ENCODE data around the gene CCL27. TPM values are rescaled to one million over a fixed set of nuclear protein-coding genes. Genes with fewer than 3 reads are reported as not detected.

CCL27 gene
- total RNA-seq, 1 experiment from 2014 or later = 0.95 TPM

DNA sequence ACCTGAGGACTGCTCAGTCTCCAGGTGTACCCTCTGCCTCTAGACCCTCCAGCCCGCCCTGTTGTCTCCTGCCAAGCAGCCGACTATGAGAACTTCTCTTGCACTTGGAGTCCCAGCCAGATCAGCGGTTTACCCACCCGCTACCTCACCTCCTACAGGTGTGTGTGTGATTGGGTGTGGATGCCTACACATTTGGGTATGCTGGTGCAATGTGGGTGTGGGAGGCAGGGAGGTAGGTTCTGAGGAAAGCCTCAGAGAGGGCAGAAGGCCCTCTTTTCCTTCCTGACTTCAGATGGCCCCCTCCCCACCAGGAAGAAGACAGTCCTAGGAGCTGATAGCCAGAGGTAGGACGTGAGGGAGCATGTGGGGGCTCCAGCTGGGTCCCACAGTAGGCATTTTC, 5.5 kb downstream of the CCL27 start:
- no peaks in the 10 kb centered on the region for H3K27me3 ChIP-seq (ENCODE audit: control insufficient read depth, insufficient read depth, low read length)
- no peak overlapping the region for H3K4me3 ChIP-seq (ENCODE audit: low read depth in 2 of 2, low read length in 2 of 2)
- ATAC-seq (no peak), DNase-seq (ENCODE audit: low read depth, low spot score) (no peak)
- H3K4me1 ChIP-seq (ENCODE audit: control insufficient read depth, insufficient read depth, low read length) = peaks cover 14% of the 10 kb centered on the region
- intact Hi-C loops (cut with micrococcal nuclease; ENCODE audit: unreplicated experiment) = no loop called here
- H3K27ac ChIP-seq (ENCODE audit: low read length) = no peak overlapping the region
- ChIA-PET CTCF (interaction anchor here (1.6 kb wide), 1 partner anchor 11 kb away, joined by 4 read pairs; the partner anchor contains the start of gene GALT), POLR2A (no interaction called here)
- in situ Hi-C loops (cut with HindIII; ENCODE audit: low pct_unique_long_range_greater_than_20kb, low sequenced_read_pairs) = no loop called here
- H3K9me3 ChIP-seq (ENCODE audit: control insufficient read depth, insufficient read depth, low read depth, low read length) = no peaks in the 10 kb centered on the region
- BruUV-seq (replicated peaks) = no TSS peak
- no peaks in the 10 kb centered on the region for H3K36me3 ChIP-seq (ENCODE audit: control insufficient read depth, insufficient read depth, low read length)
- TF ChIP-seq, protein P1, sequence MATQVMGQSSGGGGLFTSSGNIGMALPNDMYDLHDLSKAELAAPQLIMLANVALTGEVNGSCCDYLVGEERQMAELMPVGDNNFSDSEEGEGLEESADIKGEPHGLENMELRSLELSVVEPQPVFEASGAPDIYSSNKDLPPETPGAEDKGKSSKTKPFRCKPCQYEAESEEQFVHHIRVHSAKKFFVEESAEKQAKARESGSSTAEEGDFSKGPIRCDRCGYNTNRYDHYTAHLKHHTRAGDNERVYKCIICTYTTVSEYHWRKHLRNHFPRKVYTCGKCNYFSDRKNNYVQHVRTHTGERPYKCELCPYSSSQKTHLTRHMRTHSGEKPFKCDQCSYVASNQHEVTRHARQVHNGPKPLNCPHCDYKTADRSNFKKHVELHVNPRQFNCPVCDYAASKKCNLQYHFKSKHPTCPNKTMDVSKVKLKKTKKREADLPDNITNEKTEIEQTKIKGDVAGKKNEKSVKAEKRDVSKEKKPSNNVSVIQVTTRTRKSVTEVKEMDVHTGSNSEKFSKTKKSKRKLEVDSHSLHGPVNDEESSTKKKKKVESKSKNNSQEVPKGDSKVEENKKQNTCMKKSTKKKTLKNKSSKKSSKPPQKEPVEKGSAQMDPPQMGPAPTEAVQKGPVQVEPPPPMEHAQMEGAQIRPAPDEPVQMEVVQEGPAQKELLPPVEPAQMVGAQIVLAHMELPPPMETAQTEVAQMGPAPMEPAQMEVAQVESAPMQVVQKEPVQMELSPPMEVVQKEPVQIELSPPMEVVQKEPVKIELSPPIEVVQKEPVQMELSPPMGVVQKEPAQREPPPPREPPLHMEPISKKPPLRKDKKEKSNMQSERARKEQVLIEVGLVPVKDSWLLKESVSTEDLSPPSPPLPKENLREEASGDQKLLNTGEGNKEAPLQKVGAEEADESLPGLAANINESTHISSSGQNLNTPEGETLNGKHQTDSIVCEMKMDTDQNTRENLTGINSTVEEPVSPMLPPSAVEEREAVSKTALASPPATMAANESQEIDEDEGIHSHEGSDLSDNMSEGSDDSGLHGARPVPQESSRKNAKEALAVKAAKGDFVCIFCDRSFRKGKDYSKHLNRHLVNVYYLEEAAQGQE (IDR thresholded peaks at IDR 0.05; ENCODE audit: insufficient read depth in 1 of 2, low read depth in 2 of 2, low read length in 1 of 2) = no peak
- TF ChIP-seq, protein P2, sequence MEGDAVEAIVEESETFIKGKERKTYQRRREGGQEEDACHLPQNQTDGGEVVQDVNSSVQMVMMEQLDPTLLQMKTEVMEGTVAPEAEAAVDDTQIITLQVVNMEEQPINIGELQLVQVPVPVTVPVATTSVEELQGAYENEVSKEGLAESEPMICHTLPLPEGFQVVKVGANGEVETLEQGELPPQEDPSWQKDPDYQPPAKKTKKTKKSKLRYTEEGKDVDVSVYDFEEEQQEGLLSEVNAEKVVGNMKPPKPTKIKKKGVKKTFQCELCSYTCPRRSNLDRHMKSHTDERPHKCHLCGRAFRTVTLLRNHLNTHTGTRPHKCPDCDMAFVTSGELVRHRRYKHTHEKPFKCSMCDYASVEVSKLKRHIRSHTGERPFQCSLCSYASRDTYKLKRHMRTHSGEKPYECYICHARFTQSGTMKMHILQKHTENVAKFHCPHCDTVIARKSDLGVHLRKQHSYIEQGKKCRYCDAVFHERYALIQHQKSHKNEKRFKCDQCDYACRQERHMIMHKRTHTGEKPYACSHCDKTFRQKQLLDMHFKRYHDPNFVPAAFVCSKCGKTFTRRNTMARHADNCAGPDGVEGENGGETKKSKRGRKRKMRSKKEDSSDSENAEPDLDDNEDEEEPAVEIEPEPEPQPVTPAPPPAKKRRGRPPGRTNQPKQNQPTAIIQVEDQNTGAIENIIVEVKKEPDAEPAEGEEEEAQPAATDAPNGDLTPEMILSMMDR (IDR thresholded peaks at IDR 0.05) = no peak
- TF ChIP-seq SIN3A (IDR thresholded peaks at IDR 0.05; ENCODE audit: borderline replicate concordance, insufficient read depth, low read depth, low read length) (no peak), POLR2AphosphoS5 (IDR thresholded peaks at IDR 0.05; ENCODE audit: low read depth, low read length) (no peak), TCF7L2 (IDR thresholded peaks at IDR 0.05; ENCODE audit: low read depth, low read length) (no peak)

DNA sequence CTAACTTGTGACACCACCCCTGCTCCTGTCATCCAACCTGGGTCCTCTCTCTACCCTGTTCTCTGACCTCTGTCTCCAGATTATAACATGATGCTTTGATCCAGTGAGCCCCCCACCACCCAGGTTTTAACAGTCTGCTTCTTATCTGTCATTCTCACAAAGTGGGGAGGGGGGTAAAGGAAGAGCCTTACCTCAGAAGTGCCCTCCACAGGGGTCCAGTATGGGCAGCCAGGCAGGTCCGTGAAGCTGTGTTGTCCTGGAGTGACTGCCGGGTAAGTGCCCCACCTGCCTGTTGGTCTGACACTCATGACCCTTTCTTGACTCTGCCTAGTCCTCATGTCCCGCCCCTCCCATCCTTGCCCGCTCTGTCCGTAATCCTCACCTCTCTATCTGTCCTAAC, 7.1 kb downstream of the CCL27 start:
- TF ChIP-seq SIN3A (IDR thresholded peaks at IDR 0.05; ENCODE audit: borderline replicate concordance, insufficient read depth, low read depth, low read length) = no peak
- no peak for TF ChIP-seq POLR2AphosphoS5 (IDR thresholded peaks at IDR 0.05; ENCODE audit: low read depth, low read length)
- TF ChIP-seq TCF7L2 (IDR thresholded peaks at IDR 0.05; ENCODE audit: low read depth, low read length) = no peak
- TF ChIP-seq, protein P2 (IDR thresholded peaks at IDR 0.05) = no peak
- TF ChIP-seq, protein P1 (IDR thresholded peaks at IDR 0.05; ENCODE audit: insufficient read depth in 1 of 2, low read depth in 2 of 2, low read length in 1 of 2) = no peak
- no peaks in the 10 kb centered on the region for H3K27me3 ChIP-seq (ENCODE audit: control insufficient read depth, insufficient read depth, low read length)
- H3K4me3 ChIP-seq (ENCODE audit: low read depth in 2 of 2, low read length in 2 of 2) = no peak overlapping the region
- ATAC-seq (no peak), DNase-seq (ENCODE audit: low read depth, low spot score) (no peak)
- in situ Hi-C loops (cut with HindIII; ENCODE audit: low pct_unique_long_range_greater_than_20kb, low sequenced_read_pairs) (no loop called here), intact Hi-C loops (cut with micrococcal nuclease; ENCODE audit: unreplicated experiment) (no loop called here)
- ChIA-PET CTCF (interaction anchor here (0.7 to 1.6 kb wide), 2 partner anchors 9 to 10 kb away, joined by 4 to 6 read pairs; partner anchors contain the start of gene GALT), POLR2A (no interaction called here)
- no peaks in the 10 kb centered on the region for H3K9me3 ChIP-seq (ENCODE audit: control insufficient read depth, insufficient read depth, low read depth, low read length)
- no peaks in the 10 kb centered on the region for H3K36me3 ChIP-seq (ENCODE audit: control insufficient read depth, insufficient read depth, low read length)
- BruUV-seq (replicated peaks) = no TSS peak
- H3K4me1 ChIP-seq (ENCODE audit: control insufficient read depth, insufficient read depth, low read length) = peaks cover 25% of the 10 kb centered on the region
- no peak overlapping the region for H3K27ac ChIP-seq (ENCODE audit: low read length)

All from Panc1 (cell line).